PC-9 (cell line): Measurements from ENCODE around the gene CHRNE. TPM values are rescaled to one million over a fixed set of nuclear protein-coding genes. Genes with fewer than 3 reads are reported as not detected.

Experiments
- BruUV-seq: library from RNA; stranded (reverse); fragments of 400-500 nt; replicated peaks from 2 replicates; lab custom pipeline; 2021; lab: Mats Ljungman, UMichigan
- CTCF ChIA-PET: fragments of 300-600 bp; sonication (Branson Sonifier 250); formaldehyde crosslinking; loops from one replicate; lab custom pipeline; 2022; ENCODE audit warnings: antibody characterized with exemption; lab: Charles Lee
- POLR2A ChIA-PET: fragments of 300-600 bp; sonication (Branson Sonifier 250); formaldehyde crosslinking; loops from one replicate; lab custom pipeline; 2022; ENCODE audit warnings: antibody characterized with exemption; ENCODE audit not compliant: unreplicated experiment; lab: Charles Lee
- DNase-seq, 2 experiments: peaks; one replicate each; pipeline versions ENCODE4 v3.0.0 to v3.0.0-alpha.2; 2015 to 2022; ENCODE audit warnings: mixed read lengths in 1 of 2
- H2AFZ ChIP-seq: fragments of 200-600 bp; sonication (generic); 2 replicates; pipeline ENCODE4 v1.8.1; 2017; ENCODE audit warnings: antibody characterized with exemption
- H3F3A ChIP-seq: fragments of 200-600 bp; sonication (generic); 2 replicates; pipeline ENCODE4 v1.8.1; 2017; ENCODE audit warnings: antibody characterized with exemption, mild to moderate bottlenecking, low read depth; ENCODE audit not compliant: insufficient read depth
- H3K27ac ChIP-seq: fragments of 200-600 bp; sonication (generic); 2 replicates; pipeline ENCODE4 v1.6.1; 2016; ENCODE audit warnings: mixed run types
- H3K27me3 ChIP-seq: fragments of 200-600 bp; sonication (generic); 2 replicates; pipeline ENCODE4 v1.6.1; 2016; ENCODE audit warnings: low read depth, mixed run types; ENCODE audit not compliant: insufficient read depth
- H3K36me3 ChIP-seq: fragments of 200-600 bp; sonication (generic); 2 replicates; pipeline ENCODE4 v1.6.1; 2016; ENCODE audit warnings: low read depth, mixed run types
- H3K4me1 ChIP-seq: fragments of 200-600 bp; sonication (generic); replicated peaks from 2 replicates; pipeline ENCODE4 v1.6.1; 2016; ENCODE audit warnings: mixed run types; ENCODE audit not compliant: insufficient read depth
- H3K4me2 ChIP-seq: fragments of 200-600 bp; sonication (generic); 2 replicates; pipeline ENCODE4 v1.6.1; 2017; ENCODE audit warnings: mixed run types
- H3K4me3 ChIP-seq: fragments of 200-600 bp; sonication (generic); 2 replicates; pipeline ENCODE4 v1.6.1; 2016; ENCODE audit warnings: mixed run types
- H3K79me2 ChIP-seq: fragments of 200-600 bp; sonication (generic); 2 replicates; pipeline ENCODE4 v1.6.1; 2017; ENCODE audit warnings: low read depth, mixed run types
- H3K9me2 ChIP-seq: fragments of 200-600 bp; sonication (generic); 2 replicates; pipeline ENCODE4 v1.8.1; 2017; ENCODE audit warnings: mild to moderate bottlenecking; ENCODE audit not compliant: insufficient read depth
- H3K9me3 ChIP-seq: fragments of 200-600 bp; sonication (generic); 2 replicates; pipeline ENCODE4 v1.8.1; 2016; ENCODE audit warnings: low read depth; ENCODE audit not compliant: insufficient read depth
- H4K20me1 ChIP-seq: fragments of 200-600 bp; sonication (generic); 2 replicates; pipeline ENCODE4 v1.8.1; 2017; ENCODE audit not compliant: insufficient read depth
- EZH2 ChIP-seq: fragments of 200-600 bp; sonication (generic); IDR thresholded peaks from 2 replicates; pipeline ENCODE4 v1.8.0; 2017; ENCODE audit warnings: antibody characterized with exemption, low read depth
- intact Hi-C: fragments of 100-400 bp; cut with micrococcal nuclease; formaldehyde crosslinking; loops from one replicate; pipeline ENCODE4 v1.10.0; 2022; ENCODE audit not compliant: unreplicated experiment
- total RNA-seq: library from RNA; stranded (reverse); gene quantifications from 2 replicates; pipeline ENCODE4 v1.2.3, GENCODE V29; 2021
- TF ChIP-seq, protein P1 (sequence below): fragments of 200-600 bp; sonication (generic); conservative IDR thresholded peaks from 2 replicates; pipeline ENCODE4 v1.6.1; 2017; ENCODE audit warnings: mixed run types, antibody characterized with exemption, mild to moderate bottlenecking, moderate library complexity

The CHRNE gene
- total RNA-seq, 1 experiment from 2014 or later: 0.24 TPM

GRCh38 chr17:4884489-4884888 lies 18.4 kb downstream of the CHRNE start:
- peaks cover 10% of the 10 kb centered on the region for H4K20me1 ChIP-seq
- H3K4me1 ChIP-seq: no peaks in the 10 kb centered on the region

GRCh38 chr17:4881761-4882555 lies 20.9 kb downstream of the CHRNE start:
- CTCF ChIA-PET: interaction anchor here (0.6 kb wide), 1 partner anchor 34 kb away, joined by 4 read pairs; no protein-coding TSS in a partner anchor
- intact Hi-C loops: loop anchor here (1.0 to 5.0 kb wide), 5 partner anchors 47 to 172 kb away; partner anchors contain the start of genes ARRB2, MED11 and PLD2
- BruUV-seq: no TSS peak
- no peak for TF ChIP-seq EZH2
- TF ChIP-seq, protein P1, sequence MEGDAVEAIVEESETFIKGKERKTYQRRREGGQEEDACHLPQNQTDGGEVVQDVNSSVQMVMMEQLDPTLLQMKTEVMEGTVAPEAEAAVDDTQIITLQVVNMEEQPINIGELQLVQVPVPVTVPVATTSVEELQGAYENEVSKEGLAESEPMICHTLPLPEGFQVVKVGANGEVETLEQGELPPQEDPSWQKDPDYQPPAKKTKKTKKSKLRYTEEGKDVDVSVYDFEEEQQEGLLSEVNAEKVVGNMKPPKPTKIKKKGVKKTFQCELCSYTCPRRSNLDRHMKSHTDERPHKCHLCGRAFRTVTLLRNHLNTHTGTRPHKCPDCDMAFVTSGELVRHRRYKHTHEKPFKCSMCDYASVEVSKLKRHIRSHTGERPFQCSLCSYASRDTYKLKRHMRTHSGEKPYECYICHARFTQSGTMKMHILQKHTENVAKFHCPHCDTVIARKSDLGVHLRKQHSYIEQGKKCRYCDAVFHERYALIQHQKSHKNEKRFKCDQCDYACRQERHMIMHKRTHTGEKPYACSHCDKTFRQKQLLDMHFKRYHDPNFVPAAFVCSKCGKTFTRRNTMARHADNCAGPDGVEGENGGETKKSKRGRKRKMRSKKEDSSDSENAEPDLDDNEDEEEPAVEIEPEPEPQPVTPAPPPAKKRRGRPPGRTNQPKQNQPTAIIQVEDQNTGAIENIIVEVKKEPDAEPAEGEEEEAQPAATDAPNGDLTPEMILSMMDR: peak; percentile 92
- DNase-seq: peak; percentile 60 to 76
- peaks cover 17% of the 10 kb centered on the region; the same call in 1 of the 2 replicates for H3F3A ChIP-seq
- H3K4me1 ChIP-seq: no peaks in the 10 kb centered on the region
- no peaks in the 10 kb centered on the region for H3K27me3 ChIP-seq
- no peaks in the 10 kb centered on the region for H3K79me2 ChIP-seq
- H3K4me2 ChIP-seq: no peak overlapping the region
- no peak overlapping the region for H3K27ac ChIP-seq
- peaks cover 8% of the 10 kb centered on the region for H4K20me1 ChIP-seq
- H3K9me2 ChIP-seq: no peaks in the 10 kb centered on the region
- no peak overlapping the region for H3K4me3 ChIP-seq
- POLR2A ChIA-PET: no interaction called here
- H2AFZ ChIP-seq: no peak overlapping the region
- no peaks in the 10 kb centered on the region for H3K9me3 ChIP-seq
- H3K36me3 ChIP-seq: 0 out of 2 replicates have a peak, but pooled peaks cover 3% of the 10 kb centered on the region

More at GRCh38 chr17:4884489-4884888, 18.4 kb downstream of the CHRNE start:
- H3K79me2 ChIP-seq: no peaks in the 10 kb centered on the region
- peaks cover 31% of the 10 kb centered on the region; the same call in 1 of the 2 replicates for H3F3A ChIP-seq
- no peak overlapping the region for H3K27ac ChIP-seq
- POLR2A ChIA-PET: interaction anchor here (0.6 kb wide), 1 partner anchor 38 kb away, joined by 5 read pairs; no protein-coding TSS in a partner anchor
- no peak for DNase-seq
- H3K4me3 ChIP-seq: no peak overlapping the region
- no peaks in the 10 kb centered on the region for H3K27me3 ChIP-seq
- TF ChIP-seq EZH2: no peak
- TF ChIP-seq, protein P1: no peak
- no peak overlapping the region for H3K4me2 ChIP-seq
- no peak overlapping the region for H2AFZ ChIP-seq
- CTCF ChIA-PET: no interaction called here
- H3K9me2 ChIP-seq: no peaks in the 10 kb centered on the region
- 0 out of 2 replicates have a peak, but pooled peaks cover 3% of the 10 kb centered on the region for H3K36me3 ChIP-seq
- BruUV-seq: no TSS peak
- intact Hi-C loops: loop anchor here (5.0 kb wide), 1 partner anchor 77 kb away; the partner anchor contains the start of gene PLD2
- H3K9me3 ChIP-seq: no peaks in the 10 kb centered on the region

- H3K9me2 ChIP-seq: no peaks in the 10 kb centered on the region
- peaks cover 14% of the 10 kb centered on the region for H4K20me1 ChIP-seq
- H3K4me1 ChIP-seq: no peaks in the 10 kb centered on the region
- no peaks in the 10 kb centered on the region for H3K9me3 ChIP-seq
- H3F3A ChIP-seq: peaks cover 7% of the 10 kb centered on the region; the same call in 1 of the 2 replicates
- DNase-seq: no peak
- TF ChIP-seq, protein P1: no peak
- no peak for TF ChIP-seq EZH2
- no peaks in the 10 kb centered on the region for H3K27me3 ChIP-seq
- intact Hi-C loops: loop anchor here (2.0 to 5.0 kb wide), 2 partner anchors 46 to 74 kb away; partner anchors contain the start of gene PLD2
- H2AFZ ChIP-seq: no peak overlapping the region
- H3K36me3 ChIP-seq: 0 out of 2 replicates have a peak, but pooled peaks cover 3% of the 10 kb centered on the region
- no peak overlapping the region for H3K4me3 ChIP-seq
- CTCF ChIA-PET: no interaction called here
- POLR2A ChIA-PET: no interaction called here
- BruUV-seq: no TSS peak
- no peaks in the 10 kb centered on the region for H3K79me2 ChIP-seq
- no peak overlapping the region for H3K27ac ChIP-seq
- H3K4me2 ChIP-seq: no peak overlapping the region
Observed at GRCh38 chr17:4880857-4881256, 22.0 kb downstream of the CHRNE start.
